ENCODE data around the gene NCOA3.
"Not testable (repeated sequence)": the region's sequence is repeated elsewhere in the genome, so short reads cannot be mapped to it uniquely, and the experiment has no call there.

DNA sequence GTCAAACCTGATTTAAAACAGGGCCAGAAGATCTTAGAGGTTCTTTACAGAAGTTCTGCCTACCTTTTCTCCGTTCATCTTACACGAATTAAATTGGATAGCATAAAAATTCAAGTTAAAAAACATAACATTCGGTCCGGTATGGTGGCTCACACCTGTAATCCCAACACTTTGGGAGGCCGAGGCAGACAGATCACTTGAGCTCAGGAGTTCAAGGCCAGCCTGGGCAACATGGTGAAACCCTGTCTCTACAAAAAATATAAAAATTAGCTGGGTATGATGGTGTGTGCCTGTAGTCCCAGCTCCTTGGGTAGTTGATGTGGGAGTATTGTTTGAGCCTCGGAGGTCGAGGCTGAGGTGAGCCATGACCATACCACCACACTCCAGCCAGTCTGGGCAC is 79.0 kb downstream of the NCOA3 start:
- TF ChIP-seq EZH2phosphoT487 (IDR thresholded peaks at IDR 0.05; ENCODE audit: borderline replicate concordance, low read length): not testable (repeated sequence)
- TF ChIP-seq, protein P1, sequence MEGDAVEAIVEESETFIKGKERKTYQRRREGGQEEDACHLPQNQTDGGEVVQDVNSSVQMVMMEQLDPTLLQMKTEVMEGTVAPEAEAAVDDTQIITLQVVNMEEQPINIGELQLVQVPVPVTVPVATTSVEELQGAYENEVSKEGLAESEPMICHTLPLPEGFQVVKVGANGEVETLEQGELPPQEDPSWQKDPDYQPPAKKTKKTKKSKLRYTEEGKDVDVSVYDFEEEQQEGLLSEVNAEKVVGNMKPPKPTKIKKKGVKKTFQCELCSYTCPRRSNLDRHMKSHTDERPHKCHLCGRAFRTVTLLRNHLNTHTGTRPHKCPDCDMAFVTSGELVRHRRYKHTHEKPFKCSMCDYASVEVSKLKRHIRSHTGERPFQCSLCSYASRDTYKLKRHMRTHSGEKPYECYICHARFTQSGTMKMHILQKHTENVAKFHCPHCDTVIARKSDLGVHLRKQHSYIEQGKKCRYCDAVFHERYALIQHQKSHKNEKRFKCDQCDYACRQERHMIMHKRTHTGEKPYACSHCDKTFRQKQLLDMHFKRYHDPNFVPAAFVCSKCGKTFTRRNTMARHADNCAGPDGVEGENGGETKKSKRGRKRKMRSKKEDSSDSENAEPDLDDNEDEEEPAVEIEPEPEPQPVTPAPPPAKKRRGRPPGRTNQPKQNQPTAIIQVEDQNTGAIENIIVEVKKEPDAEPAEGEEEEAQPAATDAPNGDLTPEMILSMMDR (IDR thresholded peaks at IDR 0.05; ENCODE audit: low read depth, low read length, poor library complexity, severe bottlenecking): not testable (repeated sequence)
